Measurements from ENCODE around the gene WNT5A.

Gene WNT5A

DNA sequence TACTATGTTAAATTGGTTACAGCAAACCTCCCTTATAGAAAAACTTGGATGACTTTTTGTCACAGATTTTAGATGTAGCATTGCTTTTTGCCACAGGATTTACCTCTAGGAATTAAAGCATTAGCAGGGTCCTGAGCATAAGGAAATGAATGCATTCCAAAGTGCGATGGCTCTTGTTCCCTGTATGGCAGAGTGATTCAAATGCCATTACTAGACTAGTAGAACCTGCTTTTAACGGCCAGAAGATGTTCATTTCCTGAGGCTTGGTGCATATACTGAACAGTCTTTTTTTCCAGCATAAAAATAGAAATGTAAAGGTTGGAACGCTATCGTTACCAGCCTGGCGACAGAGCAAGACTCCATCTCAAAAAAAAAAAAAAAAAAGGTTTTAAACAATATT, 59.4 kb downstream of the WNT5A start:
- no peak for DNase-seq
- in situ Hi-C loops (cut with HindIII; ENCODE audit: low pct_ligation_motif_present, low pct_unique_long_range_greater_than_20kb, low sequenced_read_pairs) = no loop called here

GRCh38 chr3:55426486-55426885, 60.6 kb downstream of the WNT5A start:
- in situ Hi-C loops (cut with HindIII; ENCODE audit: low pct_ligation_motif_present, low pct_unique_long_range_greater_than_20kb, low sequenced_read_pairs) = no loop called here
- no peak for DNase-seq

DNA sequence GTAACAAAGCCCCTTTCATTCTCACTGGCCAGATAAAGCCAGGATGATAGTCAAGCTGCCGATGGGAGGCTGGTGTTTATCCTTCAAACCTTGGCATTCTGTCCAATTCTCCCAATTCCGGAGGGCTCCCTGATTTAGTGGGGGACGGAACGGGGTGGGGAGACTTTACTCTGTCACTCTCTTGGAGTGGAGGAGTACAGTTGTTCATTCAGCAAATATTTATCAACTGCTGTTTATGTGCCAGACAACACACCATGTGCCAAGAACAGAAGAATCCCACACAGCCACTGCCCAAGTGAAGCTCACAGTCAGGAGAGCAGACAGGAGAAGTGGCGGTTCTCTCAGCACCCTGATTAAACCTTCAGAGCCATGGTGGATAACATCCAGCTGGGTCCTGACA, 63.3 kb downstream of the WNT5A start:
- in situ Hi-C loops (cut with HindIII; ENCODE audit: low pct_ligation_motif_present, low pct_unique_long_range_greater_than_20kb, low sequenced_read_pairs) = no loop called here
- no peak for DNase-seq

GRCh38 chr3:55417211-55417610, 69.9 kb downstream of the WNT5A start:
- in situ Hi-C loops (cut with HindIII; ENCODE audit: low pct_ligation_motif_present, low pct_unique_long_range_greater_than_20kb, low sequenced_read_pairs) = no loop called here
- no peak for DNase-seq

GRCh38 chr3:55416331-55416821, 70.7 kb downstream of the WNT5A start:
- in situ Hi-C loops (cut with HindIII; ENCODE audit: low pct_ligation_motif_present, low pct_unique_long_range_greater_than_20kb, low sequenced_read_pairs) = no loop called here
- peak; percentile 78 for DNase-seq
